ENCODE results near the gene SH3PXD2A. TPM values are rescaled to one million over a fixed set of nuclear protein-coding genes. Genes with fewer than 3 reads are reported as not detected.

SH3PXD2A gene
- total RNA-seq, 4 donors from 2014 or later = 128 to 154 (median 136) TPM

- no peak for TF ChIP-seq EP300 (IDR thresholded peaks at IDR 0.05)
- TF ChIP-seq CTCF (IDR thresholded peaks at IDR 0.05) = no peak
- no peak for TF ChIP-seq POLR2A (IDR thresholded peaks at IDR 0.05)
- H3K36me3 ChIP-seq = peaks cover 0 to 40% (median 8%) of the 10 kb centered on the region in 3 donors
- no peaks in the 10 kb centered on the region for H3K9me3 ChIP-seq
- 63 to 81% methylated on average over 2 to 5 of the region's 7 CpGs for WGBS, 2 donors
- no peaks in the 10 kb centered on the region for H3K27me3 ChIP-seq
- no peak for DNase-seq (ENCODE audit: low spot score in 2 of 2)
- H3K4me1 ChIP-seq = peaks cover 0 to 81% (median 30%) of the 10 kb centered on the region in 4 donors
- no peak overlapping the region for H3K4me3 ChIP-seq
- H3K27ac ChIP-seq = peak overlapping the region in 1 of 4 donors; percentile 42
Measured at GRCh38 chr10:103632247-103632642, 223.1 kb downstream of the SH3PXD2A start.

GRCh38 chr10:103630156-103630555 is 225.2 kb downstream of the SH3PXD2A start:
- Histone ChIP-seq H3K4me1 (peaks cover 0 to 75% (median 13%) of the 10 kb centered on the region in 4 donors), H3K36me3 (peaks cover 0 to 61% (median 23%) of the 10 kb centered on the region in 3 donors), H3K27me3 (no peaks in the 10 kb centered on the region), H3K4me3 (no peak overlapping the region), H3K9me3 (no peaks in the 10 kb centered on the region), H3K27ac (peak overlapping the region in 2 of 4 donors; percentile 48 to 64)
- TF ChIP-seq EP300 (IDR thresholded peaks at IDR 0.05) (no peak), POLR2A (IDR thresholded peaks at IDR 0.05) (no peak), CTCF (IDR thresholded peaks at IDR 0.05) (no peak)
- DNase-seq (ENCODE audit: low spot score in 2 of 2) = no peak
- WGBS, 2 donors = 33 to 41% methylated on average over 1 of the region's 1 CpG

GRCh38 chr10:103629581-103629980 is 225.8 kb downstream of the SH3PXD2A start:
- Histone ChIP-seq H3K4me1 (peaks cover 0 to 75% (median 10%) of the 10 kb centered on the region in 4 donors), H3K36me3 (peaks cover 0 to 67% (median 26%) of the 10 kb centered on the region in 3 donors), H3K27me3 (no peaks in the 10 kb centered on the region), H3K9me3 (no peaks in the 10 kb centered on the region), H3K4me3 (no peak overlapping the region), H3K27ac (peak overlapping the region in 3 of 4 donors; percentile 21 to 64 (median 45))
- WGBS, 2 donors = 35 to 67% methylated on average over 3 of the region's 3 CpGs
- no peak for DNase-seq (ENCODE audit: low spot score in 2 of 2)
- TF ChIP-seq EP300 (IDR thresholded peaks at IDR 0.05) (no peak), POLR2A (IDR thresholded peaks at IDR 0.05) (no peak), CTCF (IDR thresholded peaks at IDR 0.05) (no peak)

- H3K4me1 ChIP-seq = peaks cover 0 to 76% (median 16%) of the 10 kb centered on the region in 4 donors
- no peak overlapping the region for H3K4me3 ChIP-seq
- H3K9me3 ChIP-seq = no peaks in the 10 kb centered on the region
- 89 to 90% methylated on average over 13 of the region's 13 CpGs for WGBS, 2 donors
- peaks cover 0 to 76% (median 29%) of the 10 kb centered on the region in 3 donors for H3K36me3 ChIP-seq
- H3K27me3 ChIP-seq = no peaks in the 10 kb centered on the region
- no peak for DNase-seq (ENCODE audit: low spot score in 2 of 2)
- TF ChIP-seq POLR2A (IDR thresholded peaks at IDR 0.05) = no peak
- TF ChIP-seq EP300 (IDR thresholded peaks at IDR 0.05) = no peak
- no peak for TF ChIP-seq CTCF (IDR thresholded peaks at IDR 0.05)
- peak overlapping the region in 2 of 4 donors; percentile 21 to 46 for H3K27ac ChIP-seq
Measured at GRCh38 chr10:103627893-103628292, 227.5 kb downstream of the SH3PXD2A start.

GRCh38 chr10:103627111-103627892 is 228.1 kb downstream of the SH3PXD2A start:
- TF ChIP-seq EP300 (IDR thresholded peaks at IDR 0.05) = peak in 1 of 2 donors; percentile 36
- no peak for TF ChIP-seq CTCF (IDR thresholded peaks at IDR 0.05)
- no peak for TF ChIP-seq POLR2A (IDR thresholded peaks at IDR 0.05)
- WGBS, 2 donors = 55 to 66% methylated on average over 22 of the region's 22 CpGs
- no peaks in the 10 kb centered on the region for H3K9me3 ChIP-seq
- no peak overlapping the region for H3K4me3 ChIP-seq
- H3K36me3 ChIP-seq = peaks cover 0 to 76% (median 29%) of the 10 kb centered on the region in 3 donors
- no peak for DNase-seq (ENCODE audit: low spot score in 2 of 2)
- H3K27ac ChIP-seq = peak overlapping the region in 2 of 4 donors; percentile 58 to 70
- no peaks in the 10 kb centered on the region for H3K27me3 ChIP-seq
- peaks cover 0 to 77% (median 22%) of the 10 kb centered on the region in 4 donors for H3K4me1 ChIP-seq
